Brain microvascular endothelial cell (primary cell): Measurements from ENCODE around the gene PDE6B.

Source experiments
- DNase-seq: peaks from one replicate; pipeline ENCODE4 v3.0.0-alpha.2; 2020
- H3K27ac ChIP-seq: fragments of 250-450 bp; sonication (Bioruptor Pico); 2 replicates; pipeline ENCODE4 v1.5.1; 2020; ENCODE audit warnings: mild to moderate bottlenecking, moderate library complexity
- H3K27me3 ChIP-seq: fragments of 250-450 bp; sonication (Bioruptor Pico); replicated peaks from 2 replicates; pipeline ENCODE4 v1.5.1; 2020; ENCODE audit warnings: mild to moderate bottlenecking
- H3K36me3 ChIP-seq: fragments of 250-450 bp; sonication (Bioruptor Pico); replicated peaks from 2 replicates; pipeline ENCODE4 v1.5.1; 2020; ENCODE audit warnings: mild to moderate bottlenecking
- H3K4me3 ChIP-seq: 2 replicates; pipeline ENCODE4 v1.5.1; 2011; ENCODE audit warnings: low read depth, mild to moderate bottlenecking, control low read depth, low read length, moderate library complexity
- CTCF ChIP-seq: IDR thresholded peaks from 2 replicates; pipeline ENCODE4 v1.5.1; 2011; ENCODE audit warnings: low read depth, mild to moderate bottlenecking, moderate library complexity, low read length, control low read depth, inconsistent platforms; ENCODE audit errors: missing control alignments
- in situ Hi-C: cut with HindIII; loops from 2 replicates; pipeline ENCODE4 v1.10.0; 2017; ENCODE audit warnings: low sequenced_read_pairs, low pct_ligation_motif_present

Gene PDE6B

GRCh38 chr4:679629-680028 is 54.3 kb downstream of the PDE6B start:
- Histone ChIP-seq H3K36me3 (no peaks in the 10 kb centered on the region), H3K4me3 (no peak overlapping the region), H3K27me3 (no peaks in the 10 kb centered on the region), H3K27ac (no peak overlapping the region)
- DNase-seq = no peak
- in situ Hi-C loops = no loop called here
- no peak for TF ChIP-seq CTCF

- DNase-seq = no peak
- TF ChIP-seq CTCF = no peak
- no peaks in the 10 kb centered on the region for H3K27me3 ChIP-seq
- no peak overlapping the region for H3K4me3 ChIP-seq
- no peak overlapping the region for H3K27ac ChIP-seq
- no peaks in the 10 kb centered on the region for H3K36me3 ChIP-seq
- in situ Hi-C loops = no loop called here
These were observed 54.7 kb downstream of the PDE6B start for GRCh38 chr4:680091-680490.

GRCh38 chr4:680551-680927 is 55.2 kb downstream of the PDE6B start:
- DNase-seq = no peak

GRCh38 chr4:680928-681645 is 55.7 kb downstream of the PDE6B start:
- Histone ChIP-seq H3K27ac (no peak overlapping the region), H3K36me3 (no peaks in the 10 kb centered on the region), H3K4me3 (peak overlapping the region; percentile 42), H3K27me3 (no peaks in the 10 kb centered on the region)
- DNase-seq = no peak
- TF ChIP-seq CTCF = no peak
- in situ Hi-C loops = no loop called here

More at GRCh38 chr4:680551-680927, 55.2 kb downstream of the PDE6B start:
- no peak overlapping the region for H3K27ac ChIP-seq
- in situ Hi-C loops = no loop called here
- H3K36me3 ChIP-seq = no peaks in the 10 kb centered on the region
- H3K4me3 ChIP-seq = peak overlapping the region; percentile 15
- TF ChIP-seq CTCF = no peak
- no peaks in the 10 kb centered on the region for H3K27me3 ChIP-seq

GRCh38 chr4:681736-682451 is 56.5 kb downstream of the PDE6B start:
- no peak overlapping the region for H3K4me3 ChIP-seq
- no peak for TF ChIP-seq CTCF
- H3K27me3 ChIP-seq = no peaks in the 10 kb centered on the region
- H3K36me3 ChIP-seq = no peaks in the 10 kb centered on the region
- no peak for DNase-seq
- H3K27ac ChIP-seq = no peak overlapping the region
- in situ Hi-C loops = no loop called here
